ENCODE data around the gene TPPP3.

DNA sequence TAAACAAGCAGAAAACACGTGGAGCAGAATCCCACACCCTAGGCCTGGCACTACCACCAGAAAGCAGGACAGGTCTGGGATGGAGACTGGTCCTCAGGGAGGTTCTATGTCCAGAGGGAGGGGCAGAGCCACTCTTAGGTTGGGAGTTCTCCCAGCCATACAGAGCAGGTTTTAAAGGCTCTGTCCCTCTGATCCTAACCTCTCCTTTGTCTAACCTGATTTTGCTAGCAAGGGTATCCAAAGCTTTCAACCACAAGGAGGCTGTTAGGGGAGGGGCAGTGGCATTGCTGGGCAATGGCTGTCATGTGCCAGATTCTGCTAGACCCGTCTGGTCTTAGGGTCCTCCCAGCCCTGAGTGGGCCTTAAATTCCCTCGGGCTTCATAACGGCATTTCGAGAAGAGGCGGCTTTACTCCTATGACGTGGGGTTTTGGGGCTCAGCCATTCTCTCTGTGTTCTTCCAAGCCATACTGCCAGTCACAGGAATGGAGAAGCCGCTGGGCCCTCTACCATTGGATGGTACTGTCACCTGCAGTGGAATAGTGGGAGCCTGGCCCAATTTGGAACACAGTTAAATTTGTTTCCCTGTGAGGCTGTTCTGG is 5.7 kb downstream of the TPPP3 start:
- no peak for TF ChIP-seq CTCF (IDR thresholded peaks at IDR 0.05; ENCODE audit: low read depth, low read length)
- TF ChIP-seq EZH2phosphoT487 (IDR thresholded peaks at IDR 0.05; ENCODE audit: low read depth), result no peak
